GM23248 (cell line): ENCODE data around the gene KCTD19.

Experiments used
- EZH2 ChIP-seq: fragments of 200-600 bp; sonication (generic); IDR thresholded peaks from 2 replicates; pipeline ENCODE4 v1.6.1; 2018; ENCODE audit warnings: antibody characterized with exemption, mild to moderate bottlenecking; ENCODE audit not compliant: insufficient read depth, poor library complexity, severe bottlenecking
- EZH2phosphoT487 ChIP-seq: fragments of 200-600 bp; sonication (generic); IDR thresholded peaks from 2 replicates; pipeline ENCODE4 v1.6.1; 2018; ENCODE audit warnings: antibody characterized with exemption, moderate library complexity, mild to moderate bottlenecking, low read depth; ENCODE audit not compliant: insufficient read depth

- TF ChIP-seq EZH2phosphoT487: no peak
- no peak for TF ChIP-seq EZH2
These were observed 69.8 kb downstream of the KCTD19 start for GRCh38 chr16:67256701-67257230.
